NAMALWA (cell line): ENCODE measurements around the gene ZNF831.

Experiments
- DNase-seq: peaks from one replicate; pipeline ENCODE4 v3.0.0-alpha.2; 2015; ENCODE audit warnings: low spot score

The ZNF831 gene

GRCh38 chr20:59141818-59142581 lies 21.6 kb upstream of the ZNF831 start:
- DNase-seq, result no peak

GRCh38 chr20:59143326-59143725 lies 20.3 kb upstream of the ZNF831 start:
- DNase-seq, result no peak

GRCh38 chr20:59144179-59144830 lies 19.3 kb upstream of the ZNF831 start:
- no peak for DNase-seq

GRCh38 chr20:59144831-59145196 lies 18.8 kb upstream of the ZNF831 start:
- DNase-seq, result no peak

GRCh38 chr20:59145247-59145923 lies 18.2 kb upstream of the ZNF831 start:
- DNase-seq, result no peak

GRCh38 chr20:59145924-59146779 lies 17.5 kb upstream of the ZNF831 start:
- DNase-seq, result no peak

GRCh38 chr20:59146780-59147565 lies 16.6 kb upstream of the ZNF831 start:
- DNase-seq, result no peak

GRCh38 chr20:59147586-59147985 lies 16.0 kb upstream of the ZNF831 start:
- no peak for DNase-seq

GRCh38 chr20:59148701-59149493 lies 14.7 kb upstream of the ZNF831 start:
- DNase-seq, result no peak

GRCh38 chr20:59149678-59150504 lies 13.7 kb upstream of the ZNF831 start:
- DNase-seq, result no peak

GRCh38 chr20:59150821-59151251 lies 12.8 kb upstream of the ZNF831 start:
- no peak for DNase-seq

GRCh38 chr20:59151391-59151790 lies 12.2 kb upstream of the ZNF831 start:
- no peak for DNase-seq

- DNase-seq, result no peak
These were observed 11.8 kb upstream of the ZNF831 start for GRCh38 chr20:59151820-59152219.

GRCh38 chr20:59152559-59153354 lies 10.9 kb upstream of the ZNF831 start:
- DNase-seq, result no peak

GRCh38 chr20:59153355-59153681 lies 10.3 kb upstream of the ZNF831 start:
- no peak for DNase-seq

- peak; percentile 26 for DNase-seq
These were observed 9.8 kb upstream of the ZNF831 start for GRCh38 chr20:59153832-59154231.

- DNase-seq, result no peak
These were observed 9.2 kb upstream of the ZNF831 start for GRCh38 chr20:59154317-59155013.

- DNase-seq, result no peak
These were observed 6.6 kb upstream of the ZNF831 start for GRCh38 chr20:59157064-59157463.
